Activated CD4-positive, CD25-positive, alpha-beta regulatory T cell (primary cell): Measurements from ENCODE around the gene PDGFRA.

Experiments used
- DNase-seq, 4 experiments: peaks; one replicate each; lab custom pipeline; 2025; lab: John Stamatoyannopoulos, UW

The PDGFRA gene

DNA sequence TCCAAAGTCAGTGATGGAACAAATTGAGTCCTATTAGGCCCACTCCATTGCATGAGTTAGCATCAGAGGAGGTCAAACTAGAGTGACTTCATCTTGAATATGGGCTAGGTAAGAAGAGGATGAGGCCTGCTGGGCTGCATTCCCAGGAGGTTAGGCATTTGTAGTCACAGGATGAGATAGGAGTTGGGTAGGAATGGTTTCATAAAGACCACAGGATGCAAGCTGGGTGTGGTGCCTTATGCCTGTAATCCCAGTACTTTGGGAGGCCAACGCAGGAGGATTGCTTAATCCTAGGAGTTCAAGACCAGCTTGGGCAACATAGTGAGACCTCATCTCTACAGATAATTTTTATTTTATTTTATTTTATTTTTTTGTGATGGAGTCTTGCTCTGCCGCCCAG, 26.8 kb downstream of the PDGFRA start:
- no peak for DNase-seq

DNA sequence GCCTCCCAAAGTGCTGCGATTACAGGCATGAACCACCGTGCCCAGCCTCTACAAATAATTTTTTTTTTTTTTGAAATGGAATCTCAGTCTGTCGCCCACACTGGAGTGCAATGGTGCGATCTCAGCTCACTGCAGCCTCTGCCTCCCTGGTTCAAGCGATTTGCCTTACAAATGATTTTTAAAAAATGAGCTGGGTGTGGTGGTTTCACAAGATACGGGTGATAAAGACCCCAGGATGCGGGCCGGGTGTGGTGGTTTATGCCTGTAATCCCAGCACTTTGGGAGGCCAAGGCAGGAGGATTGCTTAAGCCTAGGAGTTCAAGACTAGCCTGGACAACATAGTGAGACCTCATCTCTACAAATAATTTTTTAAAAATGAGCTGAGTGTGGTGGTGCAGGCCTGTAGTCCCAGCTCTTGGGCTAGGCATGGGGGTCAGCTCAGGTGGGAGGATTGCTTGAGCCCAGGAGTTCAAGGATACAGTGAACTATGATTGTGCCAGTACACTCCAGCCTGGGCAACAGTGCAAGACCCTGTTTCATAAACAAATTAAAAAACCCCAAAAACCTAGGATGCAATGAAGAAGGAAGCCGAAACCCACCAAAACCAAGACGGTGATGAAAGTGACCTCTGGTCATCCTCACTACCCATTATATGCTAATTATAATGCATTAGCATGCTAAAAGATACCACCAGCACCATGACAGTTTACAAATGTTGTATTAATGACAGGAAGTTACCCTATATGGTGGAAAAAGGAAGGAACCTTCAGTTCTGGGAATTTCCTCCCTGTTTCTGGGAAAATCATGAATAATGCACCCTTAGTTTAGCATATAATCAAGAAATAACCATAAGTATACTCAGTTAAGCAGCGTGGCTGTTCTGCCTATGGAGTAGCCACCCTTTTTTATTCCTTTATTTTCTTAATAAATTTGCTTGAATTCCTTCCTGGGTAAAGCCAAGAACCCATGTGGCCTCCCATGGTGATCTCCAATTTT, 27.7 kb downstream of the PDGFRA start:
- no peak for DNase-seq

DNA sequence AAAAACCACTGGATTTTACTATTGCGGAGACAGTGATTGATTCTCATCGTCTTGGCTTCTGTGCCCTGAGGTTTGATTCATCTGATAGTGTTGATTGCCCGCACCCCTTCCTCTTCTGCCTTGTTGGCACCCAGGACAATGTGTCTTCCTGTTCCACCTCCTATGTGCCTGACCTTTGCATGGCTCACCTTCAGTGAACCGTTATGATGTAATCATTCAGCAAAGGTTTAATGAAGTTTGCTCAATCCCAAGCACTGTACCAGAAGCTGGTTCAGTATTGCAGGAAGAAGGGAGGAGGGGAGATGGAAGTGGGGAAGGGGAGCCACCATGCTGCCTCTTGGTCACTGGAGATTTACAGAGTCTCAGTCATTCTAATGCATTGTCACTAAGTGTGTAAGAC, 36.3 kb downstream of the PDGFRA start:
- DNase-seq: no peak

DNA sequence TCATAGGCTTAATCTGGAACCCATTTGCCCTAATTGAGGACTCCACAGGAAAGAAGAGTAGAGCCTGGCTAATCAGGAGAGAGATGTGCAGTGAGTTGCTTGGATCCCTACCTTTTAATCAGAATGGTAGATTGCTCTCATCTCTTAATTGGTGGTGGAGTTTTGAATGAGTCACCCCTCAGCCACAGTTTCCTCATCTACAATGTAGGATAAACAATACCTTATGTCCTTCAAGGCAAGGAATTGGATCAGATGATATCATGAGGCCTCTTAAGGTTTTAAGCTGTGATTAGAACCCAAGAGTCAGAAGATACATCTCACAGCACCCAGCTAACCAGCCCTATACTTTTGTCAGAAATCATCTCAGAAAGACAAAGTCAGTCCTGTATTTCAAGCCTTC, 39.1 kb downstream of the PDGFRA start:
- no peak for DNase-seq

DNA sequence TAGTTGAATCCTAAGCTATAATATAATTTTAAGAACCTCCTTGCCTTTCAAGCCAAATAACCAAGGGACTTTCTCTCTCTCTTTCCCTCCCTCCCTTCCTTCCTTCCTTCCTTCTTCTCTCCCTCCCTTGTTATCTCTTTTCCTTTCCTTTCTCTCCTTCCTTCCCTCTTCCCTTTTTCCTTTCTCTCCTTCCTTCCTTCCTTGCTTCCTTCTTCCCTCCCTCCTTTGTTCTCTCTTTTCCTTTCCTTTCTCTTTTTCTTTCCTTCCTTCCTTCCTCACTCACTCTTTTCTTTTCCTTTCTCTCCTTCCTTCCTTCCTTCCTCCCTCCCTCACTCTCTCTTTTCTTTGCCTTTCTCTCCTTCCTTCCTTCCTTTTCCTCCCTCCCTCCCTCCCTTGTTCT, 42.4 kb downstream of the PDGFRA start:
- no peak for DNase-seq

DNA sequence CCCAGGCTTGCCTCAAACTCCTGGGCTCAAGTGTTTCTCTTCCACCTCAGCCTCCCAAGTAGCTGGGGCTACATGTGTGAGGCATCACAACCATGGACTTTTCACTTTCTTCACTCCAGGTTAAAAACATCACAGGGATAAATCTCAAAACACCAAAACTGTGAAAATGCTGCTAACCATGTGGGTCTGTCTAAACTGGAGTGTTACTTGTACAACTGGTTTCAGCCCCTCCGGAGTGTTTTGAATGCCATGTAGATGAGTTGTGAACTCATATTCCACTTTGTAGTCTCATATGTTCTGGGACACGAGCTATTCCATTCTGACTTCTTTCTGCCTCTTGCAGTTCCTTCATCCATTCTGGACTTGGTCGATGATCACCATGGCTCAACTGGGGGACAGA, 43.0 kb downstream of the PDGFRA start:
- no peak for DNase-seq

DNA sequence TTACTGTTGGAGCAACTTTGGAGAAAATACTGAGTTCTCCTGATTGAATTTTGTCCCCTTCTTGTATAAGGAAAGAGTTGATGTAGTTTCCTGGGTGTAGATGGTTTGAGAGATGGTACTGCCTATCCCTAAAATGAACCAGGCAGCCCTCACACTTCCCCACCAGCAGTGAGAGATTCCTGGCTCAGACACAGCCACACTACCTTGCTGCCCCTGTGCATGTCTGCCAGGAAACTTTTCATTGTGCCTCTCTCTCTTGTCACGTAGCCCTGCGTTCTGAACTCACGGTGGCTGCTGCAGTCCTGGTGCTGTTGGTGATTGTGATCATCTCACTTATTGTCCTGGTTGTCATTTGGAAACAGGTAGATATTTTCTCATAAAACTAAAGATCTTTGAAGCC, 45.2 kb downstream of the PDGFRA start:
- DNase-seq: no peak

DNA sequence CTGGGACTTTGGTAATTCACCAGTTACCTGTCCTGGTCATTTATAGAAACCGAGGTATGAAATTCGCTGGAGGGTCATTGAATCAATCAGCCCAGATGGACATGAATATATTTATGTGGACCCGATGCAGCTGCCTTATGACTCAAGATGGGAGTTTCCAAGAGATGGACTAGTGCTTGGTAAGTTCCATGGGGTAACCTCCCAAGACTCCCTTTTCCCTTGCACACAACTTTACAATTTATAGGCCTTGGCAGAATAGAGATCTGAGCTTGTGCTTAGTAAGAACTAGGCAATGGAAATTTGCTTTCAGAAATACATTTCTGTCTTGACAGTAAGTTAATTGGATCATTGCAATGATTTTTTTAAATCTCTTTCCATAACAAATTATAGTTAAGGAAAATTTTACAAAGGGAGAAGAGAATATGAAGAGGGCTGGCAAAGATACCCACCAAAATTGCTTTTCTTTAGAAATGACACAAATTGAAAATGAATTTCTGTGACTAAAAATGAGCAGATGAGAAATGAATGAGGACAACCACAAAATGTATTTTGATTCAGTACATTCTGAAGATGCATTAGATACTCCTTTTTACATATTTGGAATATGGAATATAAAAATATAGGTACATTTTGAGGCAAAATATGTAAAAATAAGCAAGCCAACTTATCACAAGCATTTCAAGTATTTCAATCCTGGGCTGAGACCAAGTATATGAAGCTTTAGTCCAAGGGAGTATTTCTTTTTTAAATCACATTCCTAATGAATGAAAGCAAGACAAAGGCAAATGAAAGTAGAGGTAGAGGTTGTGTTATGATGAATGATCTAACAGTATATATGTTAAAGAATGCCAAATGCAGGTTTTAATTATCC, 45.9 kb downstream of the PDGFRA start:
- DNase-seq: no peak

DNA sequence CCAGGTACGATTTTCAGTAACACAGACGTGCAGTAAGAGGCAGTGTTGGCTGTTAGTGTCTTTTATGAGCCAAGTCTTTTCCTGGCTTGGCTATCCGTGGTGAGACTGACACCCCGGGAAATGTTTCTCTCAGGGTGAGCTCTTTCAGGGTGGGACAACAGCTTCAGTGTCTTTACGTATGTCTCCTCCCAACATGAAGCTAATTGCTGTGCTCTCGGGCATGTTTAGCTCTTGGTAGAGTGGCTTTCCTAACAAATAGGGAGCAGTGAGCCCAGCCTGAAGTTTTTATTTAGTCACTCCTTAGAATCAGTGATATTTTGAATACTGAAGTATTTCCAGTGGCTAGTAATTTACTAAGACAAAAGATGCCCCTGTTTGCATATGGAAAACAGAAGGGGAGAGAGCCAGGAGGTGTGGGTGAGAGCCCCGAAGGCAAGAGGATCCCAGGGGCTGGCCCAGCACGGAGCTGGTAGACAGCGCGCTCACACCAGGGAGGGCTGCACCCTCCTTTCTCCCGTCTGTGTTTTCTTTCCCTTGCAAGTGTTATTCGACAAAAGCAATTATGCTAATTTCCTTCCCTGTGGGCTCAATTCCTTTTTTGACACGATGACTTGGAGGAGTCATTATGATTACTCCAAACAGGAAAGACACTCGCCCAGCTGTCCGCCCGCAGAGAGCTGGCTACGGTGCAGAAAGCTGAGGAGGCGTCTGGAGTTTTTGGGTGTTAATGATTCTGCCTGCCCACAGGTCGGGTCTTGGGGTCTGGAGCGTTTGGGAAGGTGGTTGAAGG, 47.7 kb downstream of the PDGFRA start:
- no peak for DNase-seq

DNA sequence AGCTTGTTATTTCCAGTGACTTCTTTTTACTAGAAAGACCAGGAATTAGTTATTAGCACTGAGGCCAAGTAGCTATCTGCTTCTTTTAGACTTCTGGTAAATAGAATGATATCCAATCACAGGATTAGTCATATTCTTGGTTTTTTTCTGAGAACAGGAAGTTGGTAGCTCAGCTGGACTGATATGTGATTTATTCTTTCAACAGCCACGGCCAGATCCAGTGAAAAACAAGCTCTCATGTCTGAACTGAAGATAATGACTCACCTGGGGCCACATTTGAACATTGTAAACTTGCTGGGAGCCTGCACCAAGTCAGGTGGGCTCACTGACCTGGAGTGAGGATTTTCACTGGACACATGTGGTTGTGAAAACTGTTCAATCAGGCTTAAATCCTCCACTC, 48.6 kb downstream of the PDGFRA start:
- no peak for DNase-seq

DNA sequence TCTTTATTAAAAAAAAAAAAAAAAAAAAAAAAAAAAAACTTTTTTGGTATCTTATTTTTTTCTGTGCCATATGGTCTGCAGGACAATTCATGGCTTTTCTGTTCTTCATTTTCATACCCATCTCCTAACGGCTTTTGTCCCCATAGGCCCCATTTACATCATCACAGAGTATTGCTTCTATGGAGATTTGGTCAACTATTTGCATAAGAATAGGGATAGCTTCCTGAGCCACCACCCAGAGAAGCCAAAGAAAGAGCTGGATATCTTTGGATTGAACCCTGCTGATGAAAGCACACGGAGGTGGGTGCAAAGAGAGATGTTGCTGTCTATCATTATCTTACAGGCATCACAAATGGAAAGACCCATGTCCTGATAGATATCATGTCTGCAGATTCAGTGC, 49.1 kb downstream of the PDGFRA start:
- DNase-seq: no peak

DNA sequence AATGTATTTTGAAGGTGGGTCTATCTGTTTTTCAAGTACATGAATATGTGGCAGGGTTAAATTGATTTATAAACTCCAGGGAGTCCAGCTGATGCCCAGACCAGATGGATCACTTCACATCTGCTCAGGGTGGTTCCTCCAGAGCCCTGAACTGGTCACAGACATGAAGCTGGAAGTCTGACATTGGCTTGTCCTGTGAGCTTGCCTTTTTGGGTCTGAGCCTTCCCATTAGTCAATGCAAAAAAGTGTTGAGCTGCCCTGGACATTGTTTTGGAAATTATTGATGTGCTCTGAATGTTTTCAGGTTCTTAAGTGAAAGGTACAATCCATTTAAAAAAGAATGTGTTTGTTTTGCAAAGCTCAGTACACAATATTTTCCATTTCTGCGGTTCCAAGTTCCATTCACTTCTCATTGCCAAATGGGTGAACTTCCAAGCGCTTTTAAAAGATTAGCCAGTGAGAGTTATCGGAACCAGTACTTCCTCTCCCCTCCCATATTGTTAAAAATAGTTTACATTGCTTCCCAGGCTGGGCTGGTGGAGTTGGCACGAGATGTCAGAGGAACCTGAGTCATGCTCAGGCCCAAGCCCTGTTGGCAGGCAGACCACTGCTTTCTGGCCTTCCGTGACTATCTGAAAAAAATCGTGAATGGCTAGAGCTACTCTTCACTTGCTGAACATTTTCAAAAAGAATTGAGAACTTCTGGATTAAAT, 52.1 kb downstream of the PDGFRA start:
- no peak for DNase-seq

DNA sequence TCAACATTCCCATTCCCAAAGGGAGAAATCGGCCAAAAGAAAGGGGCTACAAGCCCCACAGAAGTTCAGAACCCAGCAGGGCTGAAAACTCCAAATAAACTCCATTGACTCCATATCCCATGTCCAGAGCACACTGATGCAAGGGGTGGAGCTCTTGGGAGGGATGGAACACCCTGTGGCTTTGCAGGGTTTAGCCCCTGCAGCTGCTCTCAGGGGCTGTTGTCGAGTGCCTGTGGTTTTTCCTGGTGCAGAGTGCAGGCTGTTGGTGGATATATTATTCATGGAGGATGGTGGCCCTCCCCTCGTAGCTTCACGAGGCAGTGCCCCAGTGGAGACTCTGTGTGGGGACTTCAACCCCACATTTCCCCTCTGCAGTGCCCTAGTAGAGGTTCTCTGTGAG, 53.7 kb downstream of the PDGFRA start:
- DNase-seq: no peak

DNA sequence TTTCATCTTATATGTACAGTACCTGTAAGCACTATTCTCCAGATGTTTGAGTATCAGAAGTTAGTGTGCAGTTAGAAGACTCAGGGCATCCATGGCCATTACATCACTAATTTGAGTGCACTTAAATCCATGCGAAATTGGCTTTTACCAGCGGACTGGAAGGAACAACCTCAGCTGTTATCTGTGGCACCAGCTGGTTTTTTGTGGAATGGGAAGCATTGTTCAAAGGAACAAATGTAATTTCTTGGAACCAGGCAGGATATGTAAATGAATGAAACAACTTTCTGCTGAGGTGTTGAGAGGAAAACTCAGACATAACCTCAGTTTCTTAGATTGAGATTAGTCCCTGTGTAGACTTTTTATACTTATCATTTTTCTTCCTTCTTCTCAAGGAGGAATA, 60.2 kb downstream of the PDGFRA start:
- DNase-seq: no peak

DNA sequence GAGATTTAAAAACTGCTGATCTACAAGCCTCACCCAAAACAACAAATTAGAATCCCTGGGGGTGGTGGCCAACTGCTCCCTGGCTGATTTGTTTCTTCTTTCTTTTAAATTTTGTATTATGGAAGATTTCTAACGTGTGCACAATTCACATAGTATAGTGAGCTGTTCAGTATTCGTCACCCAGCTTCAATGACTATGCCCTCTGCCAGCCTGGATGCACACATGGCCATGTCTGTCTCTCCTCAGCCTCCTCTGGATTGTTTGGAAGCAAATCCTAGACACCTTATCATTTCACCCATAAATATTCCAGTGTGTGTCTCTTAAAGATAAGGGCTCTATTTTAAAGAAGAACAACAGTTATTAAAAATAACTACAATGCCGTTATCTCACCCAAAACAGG, 61.9 kb downstream of the PDGFRA start:
- DNase-seq: no peak

DNA sequence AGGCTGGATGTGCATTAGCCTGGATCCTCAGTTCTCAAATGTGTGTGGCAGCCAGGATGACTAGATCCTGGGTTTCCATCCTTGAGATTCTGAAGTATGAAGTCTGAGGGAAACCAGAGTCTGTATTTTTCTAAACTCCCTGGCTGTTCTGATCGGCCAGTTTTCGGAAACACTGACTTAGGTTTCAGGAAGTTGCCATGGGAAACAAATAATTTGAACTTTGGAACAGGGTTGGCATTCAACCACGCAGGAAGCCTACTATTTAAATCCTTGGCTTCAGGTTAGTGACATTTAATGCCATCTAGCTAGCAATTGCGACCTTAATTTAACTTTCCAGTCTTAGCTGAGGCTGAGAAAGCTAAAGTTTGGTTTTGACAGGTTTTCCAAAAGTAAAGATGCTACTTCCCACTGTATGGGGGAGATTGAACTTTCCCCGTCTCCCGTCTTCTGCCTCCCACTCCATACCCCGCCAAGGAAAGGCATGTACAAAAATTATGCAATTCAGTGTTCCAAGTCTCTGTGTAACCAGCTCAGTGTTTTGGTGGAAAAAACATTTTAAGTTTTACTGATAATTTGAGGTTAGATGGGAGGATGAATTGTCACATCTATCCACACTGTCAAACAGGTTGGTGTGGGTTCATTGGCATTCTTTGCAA, 67.6 kb downstream of the PDGFRA start:
- no peak for DNase-seq

DNA sequence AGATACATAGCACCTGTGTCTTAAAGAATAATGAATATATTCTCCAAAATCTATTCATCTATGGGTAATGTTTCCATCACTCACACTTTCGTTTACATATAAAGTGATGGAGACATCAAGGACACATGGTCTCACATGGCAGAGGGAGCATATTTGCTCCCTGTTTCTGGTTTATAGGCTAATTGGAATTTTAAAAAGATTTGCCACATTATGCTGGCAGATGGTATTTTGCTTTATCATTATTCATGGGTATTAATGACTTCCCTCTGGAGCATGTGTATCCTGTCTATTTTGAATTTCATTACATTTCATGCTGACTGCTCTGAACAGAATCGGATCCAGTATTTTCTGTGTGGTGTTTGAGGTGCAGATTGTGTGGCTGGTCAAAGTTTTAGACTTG, 79.0 kb downstream of the PDGFRA start:
- no peak for DNase-seq

DNA sequence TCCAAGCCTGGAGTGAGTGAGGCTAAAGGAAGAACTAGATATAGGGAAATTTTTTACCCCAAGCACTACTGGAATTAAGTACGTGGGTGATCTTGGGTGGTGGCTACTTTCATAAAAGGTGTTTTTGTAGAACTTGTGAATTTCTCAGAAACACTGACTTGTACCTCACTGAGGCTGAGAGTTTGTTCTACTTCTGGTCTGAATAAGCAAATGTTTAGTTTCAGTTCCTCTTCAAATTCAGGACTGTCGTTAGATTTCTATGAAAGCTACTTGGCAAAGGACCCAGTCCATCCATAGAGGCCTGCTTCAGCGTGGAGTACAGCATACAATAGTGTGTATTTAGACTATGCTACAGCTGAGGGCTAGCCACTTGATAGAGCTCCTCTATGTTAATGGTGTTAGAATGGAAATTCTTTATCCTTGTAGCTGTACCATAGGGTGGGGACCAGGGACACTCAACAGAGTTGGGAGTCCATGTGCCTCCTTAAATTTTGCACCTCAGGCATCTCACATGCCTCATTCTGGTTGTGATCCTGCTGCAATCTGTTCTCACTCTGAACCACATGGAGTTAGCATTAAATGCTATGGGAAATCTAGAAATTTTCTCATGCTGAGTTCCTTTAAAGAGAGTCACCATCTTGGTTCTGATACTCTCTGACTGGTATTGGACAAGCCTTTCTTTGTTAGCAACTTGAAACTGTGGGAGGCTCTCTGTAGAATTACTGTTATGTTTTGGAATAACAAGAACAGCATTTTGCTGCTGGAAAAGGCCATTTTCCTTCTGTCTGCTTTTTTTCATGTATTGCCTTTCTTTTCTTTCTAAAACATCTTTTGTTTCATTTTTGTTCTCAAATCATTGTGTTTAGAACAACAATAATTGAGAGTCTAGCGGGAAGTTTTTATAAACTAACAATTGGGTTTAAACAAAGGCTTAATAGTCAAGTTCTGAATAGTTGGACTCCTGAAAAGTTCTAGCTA, 86.8 kb downstream of the PDGFRA start:
- DNase-seq: no peak

DNA sequence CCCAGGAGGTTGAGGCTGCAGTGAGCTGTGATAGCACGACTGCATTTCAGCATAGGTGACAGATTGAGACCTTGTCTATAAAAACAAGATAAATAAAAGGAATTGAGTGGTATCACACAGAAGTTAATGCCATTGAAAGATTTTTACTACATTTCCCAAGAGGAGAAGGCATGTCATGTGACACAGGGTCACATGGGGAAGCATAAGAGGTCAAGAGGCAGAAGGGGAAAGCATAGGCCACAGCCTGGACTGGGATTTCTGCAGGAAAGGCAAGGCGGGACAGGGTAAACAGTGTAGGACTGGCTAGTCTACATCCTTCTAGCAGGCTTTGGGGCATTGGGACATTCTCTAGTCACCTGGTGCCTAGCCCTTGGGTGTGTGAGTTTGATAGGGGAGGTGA, 88.6 kb downstream of the PDGFRA start:
- no peak for DNase-seq

DNA sequence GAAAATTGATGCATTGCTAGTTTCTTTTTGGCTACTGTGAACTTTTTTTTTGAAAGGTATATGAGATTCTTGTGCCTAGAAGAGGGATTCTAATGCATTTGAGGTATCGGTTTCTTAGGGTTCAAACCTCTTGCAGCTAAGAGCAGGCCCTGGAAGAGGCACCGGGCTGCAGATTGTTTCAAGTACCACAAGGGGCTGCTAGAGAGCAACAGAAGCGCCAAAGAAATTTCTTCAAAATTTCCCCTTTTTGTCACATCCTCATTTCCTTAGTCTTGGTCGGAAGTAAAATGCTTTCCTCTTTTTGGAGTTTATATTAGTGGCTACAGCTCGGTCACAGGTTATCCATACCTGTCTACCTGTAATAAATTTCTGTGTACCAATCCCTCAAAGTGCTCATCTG, 89.8 kb downstream of the PDGFRA start:
- no peak for DNase-seq
